HG03439 (cell line): Measurements from ENCODE around the gene GABRG3.
"Not testable (repeated sequence)": the region's sequence is repeated elsewhere in the genome, so short reads cannot be mapped to it uniquely, and the experiment has no call there.

Experiments
- ATAC-seq: cut with Tn5 transposase; IDR thresholded peaks from one replicate; pipeline ENCODE4 v1.9.1; 2021; ENCODE audit warnings: mild to moderate bottlenecking, moderate library complexity; ENCODE audit not compliant: unreplicated experiment

GABRG3 gene

DNA sequence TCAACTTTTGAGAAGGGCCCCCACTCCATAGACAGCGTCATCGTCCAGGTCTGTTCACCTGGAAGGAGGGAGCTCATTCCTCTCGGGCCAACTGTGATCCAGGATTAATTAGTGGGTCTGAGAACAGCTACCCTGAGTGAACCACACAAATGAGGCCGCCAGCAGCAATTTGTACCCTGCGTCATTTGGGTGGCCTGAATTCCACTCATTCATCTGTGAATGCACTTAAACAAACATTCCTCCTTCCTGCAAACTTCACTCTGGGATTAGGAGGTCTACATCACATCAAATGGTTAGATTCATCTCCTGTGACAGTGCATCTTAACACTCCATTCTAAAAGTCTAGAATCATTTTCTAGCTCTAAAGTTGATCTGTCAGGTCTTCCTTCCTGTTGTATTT, 201.8 kb downstream of the GABRG3 start:
- ATAC-seq, result no peak

DNA sequence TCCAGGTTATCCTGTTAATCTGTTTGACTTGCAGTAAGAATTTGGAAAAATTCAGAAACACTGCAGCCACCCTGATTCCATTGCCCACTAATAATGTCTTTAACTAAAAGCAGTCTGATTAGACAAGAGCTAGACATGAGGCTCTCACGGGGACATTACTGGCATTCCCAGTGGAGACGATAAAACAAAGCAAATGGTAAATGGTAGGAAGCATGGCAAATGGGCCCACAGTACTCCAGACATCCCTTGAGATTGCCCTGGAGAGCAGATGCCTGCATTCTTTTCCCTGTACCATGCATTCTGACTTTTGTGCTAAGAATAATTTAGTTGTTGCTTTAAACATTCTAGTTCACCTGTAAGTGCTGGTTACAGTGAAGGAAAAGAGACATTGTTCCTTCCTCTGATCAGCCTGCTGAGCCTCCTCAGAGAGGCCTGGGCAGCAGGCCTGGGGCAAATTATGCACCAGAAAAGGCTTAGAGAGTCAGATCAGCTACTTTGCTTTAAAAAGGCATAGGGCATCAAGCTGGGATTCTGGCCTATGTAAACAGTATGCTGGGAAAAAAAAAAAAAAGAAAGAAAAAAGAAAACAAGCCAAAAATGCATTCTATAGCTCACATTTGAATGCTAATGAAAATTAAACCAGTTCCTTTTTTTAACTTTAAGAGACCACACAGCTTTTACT, 204.6 kb downstream of the GABRG3 start:
- no peak for ATAC-seq

GRCh38 chr15:27176785-27177406, 205.9 kb downstream of the GABRG3 start:
- no peak for ATAC-seq

DNA sequence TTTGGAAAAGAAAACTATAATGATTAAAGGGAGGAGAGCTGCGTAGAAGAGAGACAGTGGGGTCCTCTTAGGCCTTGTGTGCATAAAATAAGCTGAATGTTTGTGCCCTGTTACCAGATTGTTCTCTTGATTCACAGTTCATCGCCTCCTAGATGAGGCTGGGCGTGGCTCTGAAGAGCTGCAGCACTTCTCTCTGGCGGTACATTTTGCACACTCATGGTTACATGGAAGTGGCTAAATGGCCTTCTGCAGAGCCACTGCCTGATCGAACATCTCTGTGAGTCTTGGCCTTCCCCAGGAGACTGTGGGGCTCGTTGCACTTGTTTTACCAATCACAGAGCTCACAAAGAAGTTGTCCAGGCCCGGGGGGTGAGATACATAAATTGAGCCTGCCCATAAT, 208.8 kb downstream of the GABRG3 start:
- no peak for ATAC-seq

DNA sequence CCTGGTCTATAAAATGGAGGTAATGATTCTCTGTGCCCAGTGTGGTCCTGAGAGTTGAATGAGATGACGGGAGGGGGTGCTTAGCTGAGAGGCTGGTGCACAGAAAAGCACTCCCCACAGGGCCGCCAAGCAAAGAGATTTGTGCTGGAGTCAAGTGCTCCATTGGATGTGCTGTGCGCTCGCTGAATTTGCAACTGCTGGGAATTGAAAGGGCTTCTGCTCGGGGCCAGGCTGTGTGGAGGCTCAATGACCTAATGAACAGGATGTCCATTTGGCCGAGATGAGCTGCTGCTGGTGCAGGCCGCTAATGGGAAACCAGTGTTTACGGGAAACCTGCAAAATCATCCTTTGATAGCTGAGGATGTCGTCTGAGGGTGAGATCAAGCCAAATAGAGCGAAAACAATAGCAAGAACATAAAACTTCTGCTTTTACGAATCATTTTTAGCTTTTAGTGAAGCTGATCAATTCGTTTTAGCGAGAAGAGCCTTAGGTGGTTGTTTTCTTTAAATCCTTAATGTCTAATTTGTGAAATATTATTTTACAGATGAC, 211.7 kb downstream of the GABRG3 start:
- ATAC-seq, result no peak

GRCh38 chr15:27183201-27183600, 212.2 kb downstream of the GABRG3 start:
- no peak for ATAC-seq

GRCh38 chr15:27191515-27191914, 220.5 kb downstream of the GABRG3 start:
- ATAC-seq, result not testable (repeated sequence)

DNA sequence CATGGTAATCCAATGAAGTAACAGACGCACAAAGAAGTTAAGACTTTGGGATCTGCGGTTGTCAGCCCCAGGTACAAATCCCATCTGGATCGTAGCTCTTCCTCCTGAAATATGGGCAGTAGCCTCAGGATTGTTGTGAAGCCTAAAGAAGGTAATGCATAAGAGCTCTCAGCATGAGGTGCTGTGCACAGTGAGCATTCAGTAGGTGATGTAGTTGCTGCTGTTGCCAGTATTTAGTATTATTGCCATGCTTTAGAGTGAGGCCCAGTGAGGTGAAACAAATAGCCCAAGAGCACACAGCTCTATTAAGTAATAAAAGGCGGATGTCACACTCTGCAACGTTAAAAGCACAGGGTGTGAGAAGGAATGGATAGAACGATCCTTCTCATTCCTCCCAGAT, 225.7 kb downstream of the GABRG3 start:
- ATAC-seq, result no peak

- ATAC-seq, result no peak
Measured at GRCh38 chr15:27201425-27201824, 230.4 kb downstream of the GABRG3 start.

GRCh38 chr15:27210176-27210575, 239.2 kb downstream of the GABRG3 start:
- ATAC-seq, result no peak

DNA sequence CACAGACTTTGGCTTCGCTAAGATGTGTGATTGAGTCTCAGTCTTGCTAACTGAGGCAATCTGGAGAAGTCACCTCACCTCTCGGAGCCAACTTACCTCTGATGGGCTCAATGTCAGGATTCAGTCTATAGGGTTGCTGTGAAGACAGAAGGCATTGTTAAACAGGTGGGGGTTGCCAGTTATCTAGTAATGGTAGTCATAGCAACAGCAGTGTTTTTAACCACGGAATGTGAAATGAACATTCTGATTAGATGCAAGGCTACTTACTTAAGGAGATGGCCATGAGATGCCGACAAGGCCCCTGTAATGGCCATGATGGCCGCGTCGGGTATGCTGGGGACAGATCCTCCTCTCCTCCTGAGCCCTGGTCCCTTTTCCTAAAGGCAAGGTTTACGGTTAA, 243.1 kb downstream of the GABRG3 start:
- no peak for ATAC-seq

DNA sequence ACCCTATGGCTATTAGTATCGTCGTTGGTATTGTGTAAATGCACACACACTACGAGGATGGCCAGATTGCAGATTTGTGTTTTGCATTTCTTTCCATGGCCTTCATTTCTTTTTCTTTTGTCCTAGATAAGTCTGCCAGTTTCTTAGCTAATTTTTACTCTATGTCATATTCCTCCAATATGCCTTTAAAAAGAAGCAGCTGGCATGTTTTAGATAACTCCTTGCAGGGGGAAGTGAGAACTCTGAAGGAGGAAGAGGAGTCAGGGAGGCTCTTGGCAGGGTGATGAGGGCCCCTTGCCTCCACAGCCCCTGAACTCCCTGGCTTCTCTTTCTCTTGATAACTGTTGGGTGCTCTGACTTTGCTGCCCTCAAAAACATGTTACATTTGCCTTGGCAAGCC, 244.0 kb downstream of the GABRG3 start:
- no peak for ATAC-seq

DNA sequence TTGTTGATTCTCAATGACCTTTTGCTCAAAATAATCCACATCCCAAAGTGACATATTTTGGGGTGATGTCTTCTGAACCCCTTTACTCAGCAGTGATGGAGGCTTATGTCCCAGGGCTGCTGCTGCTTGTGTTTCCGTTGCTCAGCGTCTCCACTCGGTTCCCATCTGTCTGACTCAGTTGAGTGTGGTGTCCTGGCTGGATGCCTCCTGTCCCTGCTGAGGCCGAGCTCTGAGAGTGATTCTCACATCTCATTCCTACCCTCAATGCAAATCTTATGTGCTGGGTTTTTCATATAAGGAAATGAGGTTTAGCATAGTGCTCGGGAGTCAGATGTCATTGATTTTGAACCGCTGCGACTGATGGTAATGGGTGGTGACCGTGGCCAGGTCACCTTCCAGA, 247.4 kb downstream of the GABRG3 start:
- ATAC-seq, result no peak

DNA sequence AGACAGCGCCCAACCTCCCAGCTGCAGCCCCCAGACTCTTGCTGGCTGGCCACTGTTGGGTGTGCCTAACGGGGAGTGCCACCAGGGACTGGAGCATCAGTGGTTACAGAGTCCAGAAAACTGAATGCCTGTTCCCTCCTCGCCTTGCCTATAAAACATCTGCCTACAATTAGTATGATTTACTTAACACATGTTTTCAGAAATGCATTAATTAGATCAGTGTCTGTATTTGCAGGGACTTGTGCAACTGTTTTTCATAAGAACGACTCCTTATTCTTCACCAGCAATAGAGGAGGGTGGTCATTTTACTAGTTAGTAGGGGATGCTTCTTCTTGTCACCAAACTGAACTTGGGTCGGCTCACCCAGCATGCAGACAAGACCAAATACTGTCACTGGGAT, 248.7 kb downstream of the GABRG3 start:
- ATAC-seq, result no peak

GRCh38 chr15:27220199-27220598, 249.2 kb downstream of the GABRG3 start:
- ATAC-seq, result no peak

- ATAC-seq, result no peak
Measured at GRCh38 chr15:27222479-27222878, 251.5 kb downstream of the GABRG3 start.

DNA sequence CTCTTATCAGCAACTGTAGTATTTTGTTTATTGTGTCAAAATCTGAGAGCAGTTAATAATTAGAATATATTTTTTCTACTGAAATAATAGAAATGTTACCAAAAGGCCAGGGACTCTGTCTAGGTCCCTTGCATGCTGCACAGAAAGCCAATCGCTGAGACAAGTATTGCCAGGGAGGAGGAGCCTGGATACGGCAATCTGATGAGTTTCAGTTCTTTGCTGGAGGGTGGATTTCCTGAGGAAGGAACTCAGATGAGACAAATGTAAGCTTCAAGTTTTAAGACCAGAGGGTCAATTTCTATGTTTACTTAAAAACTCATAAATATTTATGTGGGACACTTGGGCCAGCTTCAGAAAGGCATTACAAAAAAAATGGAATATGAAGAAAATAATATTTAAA, 252.2 kb downstream of the GABRG3 start:
- ATAC-seq, result no peak

GRCh38 chr15:27231811-27232210, 260.8 kb downstream of the GABRG3 start:
- ATAC-seq, result no peak

DNA sequence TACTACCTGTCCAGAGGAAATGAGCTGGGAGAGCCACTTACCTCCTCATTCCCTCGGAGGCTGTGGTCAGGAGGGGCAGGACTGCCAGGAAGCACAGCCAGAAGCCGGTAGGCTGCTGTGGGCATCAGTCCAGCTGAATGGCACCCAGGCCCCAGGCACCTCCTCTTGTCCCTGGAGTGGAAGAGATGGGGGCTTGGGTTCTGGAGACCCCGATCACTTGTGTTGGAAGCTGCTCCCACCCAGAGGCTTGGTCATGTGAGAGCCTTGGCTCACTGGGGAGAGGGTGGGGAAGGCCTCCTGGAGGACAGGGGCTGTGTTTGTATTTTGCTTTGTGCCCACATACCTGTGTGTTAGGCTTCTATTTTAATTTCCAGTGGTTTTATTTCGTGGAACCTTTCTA, 261.9 kb downstream of the GABRG3 start:
- ATAC-seq, result no peak

- ATAC-seq, result no peak
Measured at GRCh38 chr15:27234593-27234992, 263.6 kb downstream of the GABRG3 start.

GRCh38 chr15:27235161-27235560, 264.2 kb downstream of the GABRG3 start:
- ATAC-seq, result no peak

DNA sequence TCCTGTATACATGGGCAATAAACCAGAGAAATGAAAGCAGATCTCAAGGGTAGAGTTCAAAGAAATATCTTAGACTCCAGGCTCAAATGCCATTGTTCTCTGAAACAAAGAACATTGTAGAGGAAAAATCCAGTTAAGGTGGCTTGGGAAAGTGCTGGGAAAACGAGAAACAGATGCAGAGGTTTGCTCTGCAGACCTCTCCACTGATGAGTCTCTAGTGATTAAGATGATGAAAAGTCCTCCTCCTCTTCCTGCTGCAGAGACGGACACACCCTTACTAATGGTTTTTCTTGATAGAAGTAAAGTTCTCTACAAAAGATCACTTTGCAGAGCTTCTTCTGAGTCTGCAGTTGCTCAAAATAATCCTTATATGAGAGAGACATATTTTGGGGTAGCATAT, 264.7 kb downstream of the GABRG3 start:
- no peak for ATAC-seq
